NCI-H446 treated with DMSO at 0.1 percent for 48 hours (cell line): ENCODE data around the gene FAM227B.
"Not testable (repeated sequence)": the region's sequence is repeated elsewhere in the genome, so short reads cannot be mapped to it uniquely, and the experiment has no call there.

Source experiments
- DNase-seq: peaks from one replicate; lab custom pipeline; 2025; lab: John Stamatoyannopoulos, UW

Gene FAM227B

GRCh38 chr15:49620658-49621368 is at the start of gene FAM227B, which contains the start of gene DTWD1:
Gene FAM227B, minus strand, starts transcription at chr15:49620818. Its CDS starts 5,647 bp downstream, at chr15:49615171.
Gene DTWD1, plus strand, starts transcription at chr15:49621048. Its CDS starts 4,120 bp downstream, at chr15:49625168.
- DNase-seq: peak; percentile 92

GRCh38 chr15:49669288-49669687 is 48.7 kb upstream of the FAM227B start:
- DNase-seq: no peak

GRCh38 chr15:49666486-49666885 is 45.9 kb upstream of the FAM227B start:
- DNase-seq: not testable (repeated sequence)

- no peak for DNase-seq
These were observed 44.1 kb upstream of the FAM227B start for GRCh38 chr15:49664716-49665115.

GRCh38 chr15:49656734-49657133 is 36.1 kb upstream of the FAM227B start:
- no peak for DNase-seq

GRCh38 chr15:49652922-49653321 is 32.3 kb upstream of the FAM227B start:
- DNase-seq: no peak

GRCh38 chr15:49650676-49651075 is 30.1 kb upstream of the FAM227B start:
- DNase-seq: no peak

GRCh38 chr15:49649987-49650386 is 29.4 kb upstream of the FAM227B start:
- DNase-seq: no peak

- no peak for DNase-seq
These were observed 26.3 kb upstream of the FAM227B start for GRCh38 chr15:49646891-49647290.

- peak; percentile 74 for DNase-seq
These were observed 25.3 kb upstream of the FAM227B start for GRCh38 chr15:49645941-49646340.

- no peak for DNase-seq
These were observed 24.7 kb upstream of the FAM227B start for GRCh38 chr15:49645277-49645676.

- DNase-seq: no peak
These were observed 23.8 kb upstream of the FAM227B start for GRCh38 chr15:49644364-49644794.

- no peak for DNase-seq
These were observed 17.2 kb upstream of the FAM227B start for GRCh38 chr15:49637857-49638256.

GRCh38 chr15:49628379-49628778 is 7.8 kb upstream of the FAM227B start:
- DNase-seq: no peak

- DNase-seq: no peak
These were observed 6.8 kb upstream of the FAM227B start for GRCh38 chr15:49627407-49627877.

- no peak for DNase-seq
These were observed 4.9 kb upstream of the FAM227B start for GRCh38 chr15:49625460-49626036.

GRCh38 chr15:49624056-49624455 is 3.4 kb upstream of the FAM227B start:
- DNase-seq: no peak

- DNase-seq: no peak
These were observed 1.9 kb upstream of the FAM227B start for GRCh38 chr15:49622561-49622960.

- no peak for DNase-seq
These were observed 1.3 kb upstream of the FAM227B start for GRCh38 chr15:49621887-49622286.

- DNase-seq: no peak
These were observed 788 bp upstream of the FAM227B start for GRCh38 chr15:49621401-49621811.

- no peak for DNase-seq
These were observed 419 bp downstream of the FAM227B start for GRCh38 chr15:49620199-49620598.

GRCh38 chr15:49619226-49619625 is 1.4 kb downstream of the FAM227B start:
- DNase-seq: no peak

- not testable (repeated sequence) for DNase-seq
These were observed 8.4 kb downstream of the FAM227B start for GRCh38 chr15:49612240-49612639.
